RWPE1 (cell line): ENCODE data around the gene SLC1A1.

ENCODE experiments used
- CTCF ChIA-PET: fragments of 350-600 bp; sonication (Branson Sonifier 250); formaldehyde crosslinking; extraction: SDS; loops from one replicate; lab custom pipeline; 2021; lab: Yijun Ruan, JAX
- POLR2A ChIA-PET: fragments of 400-600 bp; formaldehyde crosslinking; extraction: SDS; loops from one replicate; lab custom pipeline; 2020; ENCODE audit warnings: antibody characterized with exemption; ENCODE audit not compliant: low non-redundant PET; lab: Yijun Ruan, JAX
- DNase-seq: peaks from one replicate; pipeline ENCODE4 v3.0.0; 2012; ENCODE audit warnings: low spot score
- H3K27ac ChIP-seq: fragments of 450-650 bp; 2 replicates; pipeline ENCODE4 v1.5.1; 2017
- CTCF ChIP-seq: fragments of 450-650 bp; conservative IDR thresholded peaks from 2 replicates; pipeline ENCODE4 v1.5.1; 2017; ENCODE audit warnings: low read depth, mild to moderate bottlenecking

The SLC1A1 gene

GRCh38 chr9:4547016-4547415, 56.7 kb downstream of the SLC1A1 start:
- TF ChIP-seq CTCF = no peak
- POLR2A ChIA-PET = no interaction called here
- DNase-seq = no peak
- no peak overlapping the region for H3K27ac ChIP-seq
- CTCF ChIA-PET = no interaction called here

- no peak overlapping the region for H3K27ac ChIP-seq
- CTCF ChIA-PET = interaction anchor here (0.6 to 0.7 kb wide), 3 partner anchors 58 to 540 kb away, joined by 3 to 4 read pairs (median 3); no protein-coding TSS in a partner anchor
- DNase-seq = no peak
- no peak for TF ChIP-seq CTCF
- POLR2A ChIA-PET = no interaction called here
Observed at GRCh38 chr9:4548811-4549725, 58.8 kb downstream of the SLC1A1 start.

- H3K27ac ChIP-seq = no peak overlapping the region
- DNase-seq = no peak
- no peak for TF ChIP-seq CTCF
- POLR2A ChIA-PET = no interaction called here
- CTCF ChIA-PET = no interaction called here
Observed at GRCh38 chr9:4549751-4550295, 59.6 kb downstream of the SLC1A1 start.

- ChIA-PET CTCF (no interaction called here), POLR2A (no interaction called here)
- DNase-seq = no peak
- no peak overlapping the region for H3K27ac ChIP-seq
- TF ChIP-seq CTCF = no peak
Observed at GRCh38 chr9:4550777-4551484, 60.7 kb downstream of the SLC1A1 start.

- TF ChIP-seq CTCF = no peak
- POLR2A ChIA-PET = no interaction called here
- CTCF ChIA-PET = no interaction called here
- DNase-seq = no peak
- no peak overlapping the region for H3K27ac ChIP-seq
Observed at GRCh38 chr9:4553951-4554381, 63.7 kb downstream of the SLC1A1 start.

- POLR2A ChIA-PET = no interaction called here
- no peak for DNase-seq
- H3K27ac ChIP-seq = no peak overlapping the region
- TF ChIP-seq CTCF = no peak
- CTCF ChIA-PET = no interaction called here
Observed at GRCh38 chr9:4555236-4555635, 65.0 kb downstream of the SLC1A1 start.
